IMR-90 (cell line): ENCODE measurements around the gene FBXO5. TPM values are rescaled to one million over a fixed set of nuclear protein-coding genes. Genes with fewer than 3 reads are reported as not detected.

ENCODE experiments used
- ATAC-seq: fragments of 200-7000 bp; cut with Tn5 transposase; 2 replicates; pipeline ENCODE4 v1.9.1; 2020; ENCODE audit warnings: low read depth, mild to moderate bottlenecking, moderate library complexity
- BruUV-seq: library from RNA; stranded (reverse); fragments of 400-500 nt; replicated peaks from 2 replicates; lab custom pipeline; 2021; lab: Mats Ljungman, UMichigan
- CTCF ChIA-PET: fragments of 300-600 bp; formaldehyde crosslinking; extraction: SDS; loops from one replicate; lab custom pipeline; 2021; ENCODE audit warnings: antibody characterized with exemption; lab: Yijun Ruan, JAX
- POLR2A ChIA-PET: fragments of 300-600 bp; sonication (Branson Sonifier 250); formaldehyde crosslinking; loops from one replicate; lab custom pipeline; 2022; ENCODE audit warnings: antibody characterized with exemption; ENCODE audit not compliant: unreplicated experiment; lab: Charles Lee
- DNase-seq: peaks from one replicate; pipeline ENCODE4 v3.0.0; 2013
- H2AFZ ChIP-seq: replicated peaks from 2 replicates; pipeline ENCODE3; 2013; ENCODE audit warnings: low read length, mild to moderate bottlenecking; ENCODE audit not compliant: poor library complexity
- H2AK5ac ChIP-seq: 2 replicates; pipeline ENCODE4 v1.6.1; 2013; ENCODE audit warnings: low read depth, low read length, inconsistent platforms
- H2AK9ac ChIP-seq: replicated peaks from 2 replicates; pipeline ENCODE3; 2013; ENCODE audit warnings: mild to moderate bottlenecking, low read depth, low read length, moderate library complexity; ENCODE audit not compliant: poor library complexity
- H2BK120ac ChIP-seq: 2 replicates; pipeline ENCODE4 v1.6.1; 2013; ENCODE audit warnings: low read depth, low read length, inconsistent platforms
- H2BK15ac ChIP-seq: 3 replicates; pipeline ENCODE4 v1.6.1; 2013; ENCODE audit warnings: low read depth, low read length, inconsistent platforms
- H2BK20ac ChIP-seq: 2 replicates; pipeline ENCODE4 v1.6.1; 2013; ENCODE audit warnings: low read depth, mild to moderate bottlenecking, inconsistent platforms, low read length, moderate library complexity
- H2BK5ac ChIP-seq: 2 replicates; pipeline ENCODE4 v1.6.1; 2013; ENCODE audit warnings: mild to moderate bottlenecking, low read depth, low read length, inconsistent platforms; ENCODE audit not compliant: poor library complexity, severe bottlenecking
- H3K14ac ChIP-seq: replicated peaks from 2 replicates; pipeline ENCODE4 v1.6.1; 2013; ENCODE audit warnings: low read depth, low read length, inconsistent platforms
- H3K18ac ChIP-seq: 2 replicates; pipeline ENCODE4 v1.6.1; 2013; ENCODE audit warnings: low read depth, low read length, control low read depth
- H3K23ac ChIP-seq: 2 replicates; pipeline ENCODE4 v1.6.1; 2013; ENCODE audit warnings: low read depth, low read length, inconsistent platforms
- H3K27ac ChIP-seq: 2 replicates; pipeline ENCODE4 v1.5.1; 2013; ENCODE audit warnings: mild to moderate bottlenecking, control low read depth, low read length; ENCODE audit not compliant: insufficient read depth
- H3K27me3 ChIP-seq: 2 replicates; pipeline ENCODE4 v1.6.1; 2013; ENCODE audit warnings: low read length; ENCODE audit not compliant: control insufficient read depth, insufficient read depth
- H3K36me3 ChIP-seq: 2 replicates; pipeline ENCODE4 v1.6.1; 2013; ENCODE audit warnings: low read length, mixed read lengths; ENCODE audit not compliant: control insufficient read depth, insufficient read depth
- H3K4ac ChIP-seq: 2 replicates; pipeline ENCODE4 v1.6.1; 2013; ENCODE audit warnings: low read depth, low read length, inconsistent platforms
- H3K4me1 ChIP-seq: 2 replicates; pipeline ENCODE4 v1.6.1; 2013; ENCODE audit warnings: low read length, mixed read lengths; ENCODE audit not compliant: control insufficient read depth, insufficient read depth
- H3K4me2 ChIP-seq: 2 replicates; pipeline ENCODE4 v1.6.1; 2013; ENCODE audit warnings: low read depth, mild to moderate bottlenecking, control low read depth, low read length, moderate library complexity
- H3K4me3 ChIP-seq: 2 replicates; pipeline ENCODE4 v1.5.1; 2013; ENCODE audit warnings: low read depth, mild to moderate bottlenecking, control low read depth, low read length, moderate library complexity; ENCODE audit not compliant: insufficient read depth
- H3K56ac ChIP-seq: 2 replicates; pipeline ENCODE4 v1.6.1; 2013; ENCODE audit warnings: low read length, inconsistent platforms; ENCODE audit not compliant: insufficient read depth; ENCODE audit errors: extremely low read depth
- H3K79me1 ChIP-seq, 2 experiments: 2 replicates each; pipeline ENCODE4 v1.6.1; 2013; ENCODE audit warnings: low read length in 2 of 2, inconsistent platforms in 1 of 2, low read depth in 1 of 2
- H3K9ac ChIP-seq: 2 replicates; pipeline ENCODE4 v1.6.1; 2013; ENCODE audit warnings: low read depth, low read length, control low read depth
- H3K9me1 ChIP-seq: 2 replicates; pipeline ENCODE4 v1.6.1; 2013; ENCODE audit warnings: low read length, inconsistent platforms; ENCODE audit not compliant: insufficient read depth
- H3K9me3 ChIP-seq: 2 replicates; pipeline ENCODE4 v1.6.1; 2013; ENCODE audit warnings: low read length; ENCODE audit not compliant: control insufficient read depth, insufficient read depth
- H4K20me1 ChIP-seq: 2 replicates; pipeline ENCODE4 v1.6.1; 2013; ENCODE audit warnings: low read length, inconsistent platforms; ENCODE audit not compliant: insufficient read depth
- H4K5ac ChIP-seq: 2 replicates; pipeline ENCODE4 v1.6.1; 2013; ENCODE audit warnings: mild to moderate bottlenecking, low read depth, low read length, control low read depth
- H4K8ac ChIP-seq, 2 experiments: 2 replicates each; pipeline ENCODE4 v1.6.1; 2013; ENCODE audit warnings: low read depth in 2 of 2, low read length in 2 of 2, control low read depth in 1 of 2, inconsistent platforms in 1 of 2
- H4K91ac ChIP-seq: 2 replicates; pipeline ENCODE4 v1.6.1; 2013; ENCODE audit warnings: low read depth, low read length, inconsistent platforms; ENCODE audit not compliant: insufficient read depth
- BHLHE40 ChIP-seq: fragments of 150-350 bp; IDR thresholded peaks from 2 replicates; pipeline ENCODE4 v1.6.1; 2016; ENCODE audit warnings: mild to moderate bottlenecking, low read depth, low read length
- CHD1 ChIP-seq: IDR thresholded peaks from 2 replicates; pipeline ENCODE4 v1.6.1; 2012; ENCODE audit warnings: low read depth, low read length, improper control_type of control experiment
- ELK1 ChIP-seq: fragments of 150-350 bp; IDR thresholded peaks from 2 replicates; pipeline ENCODE4 v1.6.1; 2016; ENCODE audit warnings: low read depth, mild to moderate bottlenecking, low read length, moderate library complexity, borderline replicate concordance
- FOS ChIP-seq: fragments of 150-350 bp; IDR thresholded peaks from 2 replicates; pipeline ENCODE4 v1.6.1; 2016; ENCODE audit warnings: low read depth, low read length
- MXI1 ChIP-seq: IDR thresholded peaks from 2 replicates; pipeline ENCODE4 v1.6.1; 2012; ENCODE audit warnings: low read depth, mild to moderate bottlenecking, low read length, moderate library complexity, borderline replicate concordance
- NFE2L2 ChIP-seq: fragments of 150-350 bp; IDR thresholded peaks from 2 replicates; pipeline ENCODE4 v1.6.1; 2016; ENCODE audit warnings: low read depth, mild to moderate bottlenecking, low read length
- RCOR1 ChIP-seq: IDR thresholded peaks from 2 replicates; pipeline ENCODE4 v1.6.1; 2012; ENCODE audit warnings: mild to moderate bottlenecking, low read length, improper control_type of control experiment; ENCODE audit not compliant: insufficient replicate concordance
- USF2 ChIP-seq: fragments of 150-350 bp; IDR thresholded peaks from 2 replicates; pipeline ENCODE4 v1.6.1; 2017; ENCODE audit warnings: mild to moderate bottlenecking, antibody characterized with exemption, low read length, low read depth
- WGBS, 2 experiments: methylation state at CpG; one replicate each; pipeline versions ENCODE4 v1.1.5 to v1.1.7; 2013; ENCODE audit warnings: missing lambda C conversion rate in 2 of 2; ENCODE audit not compliant: insufficient read length in 1 of 2; ENCODE audit errors: extremely low coverage in 2 of 2; 5-methylcytosine and 5-hydroxymethylcytosine counted together
- dilution Hi-C: fragments of 300-500 bp; cut with HindIII; formaldehyde crosslinking; loops from one replicate; pipeline ENCODE4 v1.14.3; 2018; ENCODE audit warnings: low sequenced_read_pairs; ENCODE audit not compliant: unreplicated experiment
- in situ Hi-C: fragments of 300-500 bp; cut with MboI; formaldehyde crosslinking; loops from 3 replicates; pipeline ENCODE4 v1.14.3; 2019; ENCODE audit warnings: low sequenced_read_pairs, inconsistent platforms, mixed read lengths
- intact Hi-C: fragments of 100-400 bp; cut with micrococcal nuclease; formaldehyde crosslinking; loops from 2 replicates; pipeline ENCODE4 v1.10.0; 2022
- microRNA-seq, 2 experiments: library from miRNA; stranded (forward) in 1 of 2; unstranded in 1 of 2; fragments of 10-50 nt in 1 of 2; fragments of <30 nt in 1 of 2; gene quantifications in 1 of 2; microRNA quantifications in 1 of 2; one replicate each; pipeline versions ENCODE3 to v1.1.0; 2013 to 2020; ENCODE audit not compliant: insufficient read depth in 1 of 2, insufficient read length in 1 of 2, unreplicated experiment in 1 of 2
- polyA plus RNA-seq, 3 experiments: library from polyadenylated mRNA; depleted of rRNA; stranded (reverse); fragments of >200 nt; gene quantifications; 2 replicates each; pipeline ENCODE4 v1.2.3, GENCODE V29; 2012; ENCODE audit warnings: low replicate concordance in 1 of 3
- small RNA-seq, 5 experiments: library from RNA; depleted of rRNA; stranded (forward); fragments of <200 nt; gene quantifications; one replicate each; pipeline ENCODE3, GENCODE V24; 2012
- total RNA-seq: library from RNA; depleted of rRNA; stranded (reverse); fragments of >200 nt; gene quantifications from 2 replicates; pipeline ENCODE4 v1.2.3, GENCODE V29; 2012; rRNA removed

The FBXO5 gene
- total and polyA plus RNA-seq, 2 of the 4 experiments (the other 2 are of a cell fraction) = 11.8 to 16.7 TPM

- intact Hi-C loops (no loop called here), in situ Hi-C loops (no loop called here), dilution Hi-C loops (no loop called here)
- H2AFZ ChIP-seq = no peak overlapping the region
- H2BK120ac ChIP-seq = no peak overlapping the region
- H4K8ac ChIP-seq = no peak overlapping the region
- WGBS, 2 experiments = no CpG with 5 or more reads among the region's 2 CpGs
- no peak overlapping the region for H3K14ac ChIP-seq
- ChIA-PET POLR2A (no interaction called here), CTCF (interaction anchor here (0.8 kb wide), 1 partner anchor 147 kb away, joined by 3 read pairs; no protein-coding TSS in a partner anchor)
- H4K91ac ChIP-seq = no peak overlapping the region
- H3K36me3 ChIP-seq = no peaks in the 10 kb centered on the region
- H2BK15ac ChIP-seq = no peak overlapping the region
- BruUV-seq = no TSS peak
- H3K79me1 ChIP-seq = no peaks in the 10 kb centered on the region
- DNase-seq = no peak
- no peaks in the 10 kb centered on the region for H3K27me3 ChIP-seq
- no peak overlapping the region for H3K4me3 ChIP-seq
- H3K4me2 ChIP-seq = no peak overlapping the region
- H3K9me3 ChIP-seq = no peaks in the 10 kb centered on the region
- TF ChIP-seq RCOR1 (no peak), ELK1 (no peak), CHD1 (no peak), MXI1 (no peak), FOS (no peak), NFE2L2 (no peak), USF2 (no peak), BHLHE40 (no peak)
- H3K9ac ChIP-seq = no peak overlapping the region
- no peak overlapping the region for H2BK20ac ChIP-seq
- no peak overlapping the region for H3K4ac ChIP-seq
- H3K9me1 ChIP-seq = no peaks in the 10 kb centered on the region
- ATAC-seq = no peak
- H3K23ac ChIP-seq = no peak overlapping the region
- no peak overlapping the region for H2AK5ac ChIP-seq
- H3K56ac ChIP-seq = no peak overlapping the region
- no peaks in the 10 kb centered on the region for H4K20me1 ChIP-seq
- no peak overlapping the region for H4K5ac ChIP-seq
- no peak overlapping the region for H2BK5ac ChIP-seq
- H3K4me1 ChIP-seq = no peaks in the 10 kb centered on the region
- no peak overlapping the region for H2AK9ac ChIP-seq
- H3K27ac ChIP-seq = no peak overlapping the region
- H3K18ac ChIP-seq = no peak overlapping the region
These were observed 60.1 kb downstream of the FBXO5 start for GRCh38 chr6:152922706-152923105.

Small RNAs within 50 kb of the gene (microRNA-seq; reads per million reads assigned to microRNA genes)
- gene AL080276.1 (ENCODE audit: insufficient read depth, insufficient read length) = not detected

Small RNAs within 50 kb of the gene (small RNA-seq; reads per million reads assigned to genes)
- 0 reads per million in 5 experiments for gene AL080276.1

Other genes starting within 250 kb of the FBXO5 start
- gene VIP, start 232.2 kb downstream of the FBXO5 start, total RNA-seq = not detected in 2 replicates
- gene VIP, start 232.2 kb downstream of the FBXO5 start, polyA plus RNA-seq (2012; rRNA removed) = not detected in 2 replicates
- 11.1 and 20.6 TPM in 2 replicates for gene MTRF1L, start 19.7 kb upstream of the FBXO5 start, total RNA-seq
- 6.9 and 8.1 TPM in 2 replicates for gene MTRF1L, start 19.7 kb upstream of the FBXO5 start, polyA plus RNA-seq (2012; rRNA removed)
- gene RGS17, start 148.2 kb upstream of the FBXO5 start, total RNA-seq = 1.4 and 1.7 TPM in 2 replicates
- 0.53 and 0.75 TPM in 2 replicates for gene RGS17, start 148.2 kb upstream of the FBXO5 start, polyA plus RNA-seq (2012; rRNA removed)